HEK293T (cell line): ENCODE data around the gene RPLP2.

ENCODE experiments used
- CTCF ChIA-PET: fragments of 350-600 bp; formaldehyde crosslinking; extraction: SDS; loops from one replicate; lab custom pipeline; 2021; ENCODE audit warnings: antibody characterized with exemption, inconsistent platforms; lab: Yijun Ruan, JAX
- POLR2A ChIA-PET: fragments of 350-600 bp; formaldehyde crosslinking; extraction: SDS; loops from one replicate; lab custom pipeline; 2020; ENCODE audit warnings: antibody characterized with exemption, inconsistent platforms; lab: Yijun Ruan, JAX
- DNase-seq: peaks from one replicate; pipeline ENCODE4 v3.0.0; 2012; ENCODE audit warnings: mixed read lengths; ENCODE audit errors: extremely low spot score
- ARNT ChIP-seq: fragments of 450-650 bp; IDR thresholded peaks from 2 replicates; pipeline ENCODE4 v1.6.1; 2017; ENCODE audit warnings: mild to moderate bottlenecking
- BHLHE40 ChIP-seq: fragments of 450-650 bp; IDR thresholded peaks from 2 replicates; pipeline ENCODE4 v1.6.1; 2016; ENCODE audit warnings: mild to moderate bottlenecking, moderate library complexity, borderline replicate concordance
- CTBP1 ChIP-seq: fragments of 450-650 bp; IDR thresholded peaks from 2 replicates; pipeline ENCODE4 v1.6.1; 2016; ENCODE audit warnings: borderline replicate concordance
- ELF4 ChIP-seq: fragments of 450-650 bp; IDR thresholded peaks from 2 replicates; pipeline ENCODE4 v1.6.1; 2017; ENCODE audit warnings: antibody characterized with exemption
- FOXA1 ChIP-seq: fragments of 450-650 bp; IDR thresholded peaks from 2 replicates; pipeline ENCODE4 v1.6.1; 2016; ENCODE audit warnings: mild to moderate bottlenecking
- FOXK2 ChIP-seq: fragments of 450-650 bp; IDR thresholded peaks from 2 replicates; pipeline ENCODE4 v1.6.1; 2016; ENCODE audit warnings: mild to moderate bottlenecking
- FOXM1 ChIP-seq: fragments of 450-650 bp; IDR thresholded peaks from 2 replicates; pipeline ENCODE4 v1.6.1; 2017; ENCODE audit warnings: mild to moderate bottlenecking, borderline replicate concordance
- HDGF ChIP-seq: fragments of 450-650 bp; IDR thresholded peaks from 2 replicates; pipeline ENCODE4 v1.6.1; 2017; ENCODE audit warnings: antibody characterized with exemption, borderline replicate concordance
- L3MBTL2 ChIP-seq: fragments of 450-650 bp; conservative IDR thresholded peaks from 2 replicates; pipeline ENCODE4 v1.6.1; 2016; ENCODE audit warnings: mild to moderate bottlenecking
- LEF1 ChIP-seq: fragments of 450-650 bp; IDR thresholded peaks from 2 replicates; pipeline ENCODE4 v1.6.1; 2017; ENCODE audit warnings: mild to moderate bottlenecking, borderline replicate concordance
- NFRKB ChIP-seq: fragments of 450-650 bp; IDR thresholded peaks from 2 replicates; pipeline ENCODE4 v1.6.1; 2016; ENCODE audit warnings: mild to moderate bottlenecking, moderate library complexity
- SP1 ChIP-seq: fragments of 450-650 bp; IDR thresholded peaks from 2 replicates; pipeline ENCODE4 v1.6.1; 2017
- SUZ12 ChIP-seq: fragments of 450-650 bp; IDR thresholded peaks from 2 replicates; pipeline ENCODE4 v1.6.1; 2016; ENCODE audit warnings: mild to moderate bottlenecking
- TARDBP ChIP-seq: fragments of 450-650 bp; IDR thresholded peaks from 2 replicates; pipeline ENCODE4 v1.6.1; 2016
- ZNF384 ChIP-seq: fragments of 450-650 bp; IDR thresholded peaks from 2 replicates; pipeline ENCODE4 v1.6.1; 2016
- TF ChIP-seq, protein P1 (sequence below): fragments of 450-650 bp; IDR thresholded peaks from 2 replicates; pipeline ENCODE4 v1.6.1; 2016

The RPLP2 gene

DNA sequence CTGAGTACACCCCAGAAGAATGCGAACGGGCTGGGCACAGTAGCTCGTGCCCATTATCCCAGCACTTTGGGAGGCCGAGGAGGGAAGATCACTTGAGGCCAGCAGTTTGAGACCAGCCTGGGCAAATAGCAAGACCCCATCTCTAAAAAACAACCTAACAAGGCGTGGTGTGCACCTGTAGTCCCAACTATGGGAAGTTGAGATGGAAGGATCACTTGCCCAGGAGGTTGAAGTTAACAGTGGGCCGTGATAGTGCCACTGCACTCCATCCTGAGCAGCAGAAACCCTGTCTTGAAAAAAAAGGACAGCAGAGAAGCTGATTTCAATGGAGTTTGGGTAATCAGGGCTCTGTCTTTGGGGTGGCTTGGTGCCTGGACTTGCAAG is 3.3 kb downstream of the RPLP2 start:
- POLR2A ChIA-PET = interaction anchor here (1.0 kb wide), 2 partner anchors 18 to 30 kb away, joined by 3 read pairs; partner anchors contain the start of gene TSPAN4
- TF ChIP-seq SP1 = no peak
- no peak for TF ChIP-seq TARDBP
- no peak for TF ChIP-seq CTBP1
- TF ChIP-seq ZNF384 = no peak
- no peak for TF ChIP-seq HDGF
- TF ChIP-seq ARNT = no peak
- no peak for TF ChIP-seq SUZ12
- no peak for TF ChIP-seq FOXM1
- TF ChIP-seq, protein P1, sequence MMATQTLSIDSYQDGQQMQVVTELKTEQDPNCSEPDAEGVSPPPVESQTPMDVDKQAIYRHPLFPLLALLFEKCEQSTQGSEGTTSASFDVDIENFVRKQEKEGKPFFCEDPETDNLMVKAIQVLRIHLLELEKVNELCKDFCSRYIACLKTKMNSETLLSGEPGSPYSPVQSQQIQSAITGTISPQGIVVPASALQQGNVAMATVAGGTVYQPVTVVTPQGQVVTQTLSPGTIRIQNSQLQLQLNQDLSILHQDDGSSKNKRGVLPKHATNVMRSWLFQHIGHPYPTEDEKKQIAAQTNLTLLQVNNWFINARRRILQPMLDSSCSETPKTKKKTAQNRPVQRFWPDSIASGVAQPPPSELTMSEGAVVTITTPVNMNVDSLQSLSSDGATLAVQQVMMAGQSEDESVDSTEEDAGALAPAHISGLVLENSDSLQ = no peak
- no peak for TF ChIP-seq L3MBTL2
- TF ChIP-seq LEF1 = no peak
- TF ChIP-seq BHLHE40 = no peak
- no peak for TF ChIP-seq FOXA1
- TF ChIP-seq ELF4 = no peak
- TF ChIP-seq NFRKB = no peak
- no peak for TF ChIP-seq FOXK2
- CTCF ChIA-PET = no interaction called here
- DNase-seq = no peak

DNA sequence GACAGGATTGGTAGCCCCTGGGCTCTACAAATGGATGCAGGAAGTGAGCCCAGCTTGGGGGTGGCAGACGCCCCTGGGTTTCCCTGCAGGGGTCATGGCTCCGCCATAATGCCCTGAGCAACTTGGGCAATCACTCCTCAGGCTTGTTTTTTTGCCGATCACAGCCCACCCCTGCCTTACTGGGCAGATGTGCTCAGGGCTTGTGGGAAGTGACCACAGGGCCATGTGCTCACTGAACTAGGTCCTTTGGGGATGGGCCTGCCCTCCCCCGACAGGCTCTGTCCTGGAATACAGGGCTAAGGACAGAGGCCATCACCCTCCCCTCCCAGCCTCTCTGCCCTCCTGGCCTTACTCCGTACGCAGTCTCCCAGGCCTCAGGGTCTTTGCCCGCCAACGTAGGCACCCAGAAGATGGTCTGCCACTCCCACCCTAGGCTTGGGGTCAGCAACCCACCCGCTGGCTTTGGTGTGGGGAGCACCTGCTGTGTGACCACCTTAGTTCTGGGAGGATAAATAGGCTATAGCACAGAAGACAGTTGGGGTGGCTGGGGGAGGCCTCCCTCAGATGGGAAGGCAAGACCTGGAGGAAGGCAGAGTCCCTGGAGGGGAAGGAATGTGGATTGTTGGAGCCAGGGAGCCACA is 3.8 kb downstream of the RPLP2 start:
- ChIA-PET CTCF (no interaction called here), POLR2A (interaction anchor here (1.0 kb wide), 1 partner anchor 30 kb away, joined by 3 read pairs; the partner anchor contains the start of gene TSPAN4)
- no peak for DNase-seq
- TF ChIP-seq, protein P1 = no peak

DNA sequence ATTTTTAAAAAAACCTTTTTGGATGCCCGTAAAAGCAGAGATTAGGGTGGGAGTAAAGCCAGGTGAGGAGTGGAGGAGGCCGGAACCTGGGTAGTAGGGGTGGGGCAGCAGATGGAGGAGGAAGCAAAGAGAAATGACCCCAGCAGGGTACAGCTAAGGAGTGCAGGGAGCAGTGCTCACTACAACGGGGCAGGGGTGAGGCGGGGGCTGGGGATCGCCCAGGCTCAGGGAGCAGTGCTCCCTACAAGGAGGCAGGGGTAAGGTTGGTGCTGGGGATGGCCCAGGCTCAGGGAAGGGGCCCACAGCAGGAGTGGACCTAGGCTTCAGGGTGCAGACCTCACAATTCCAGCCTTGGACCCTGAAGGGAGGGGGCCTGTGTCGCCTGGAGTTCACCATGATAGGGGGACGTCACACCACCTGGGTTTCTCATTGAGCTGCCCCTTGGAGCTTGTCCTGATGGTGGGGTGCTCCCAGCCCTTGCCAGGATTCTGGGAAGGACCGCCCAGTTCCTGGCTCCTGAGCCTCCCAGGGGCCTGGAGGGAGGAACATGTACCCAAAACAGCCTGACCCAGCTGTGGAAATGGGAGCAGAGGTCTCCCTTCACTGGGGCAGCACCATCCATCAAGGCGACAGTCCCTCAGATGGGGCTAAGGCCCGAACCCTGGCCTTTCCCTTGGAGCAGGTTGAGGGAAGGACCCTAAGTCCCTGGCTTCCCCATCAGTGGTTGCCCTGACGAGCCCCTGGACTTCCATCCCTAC is 6.1 kb downstream of the RPLP2 start:
- ChIA-PET POLR2A (interaction anchor here (1.4 to 5.3 kb wide), 2 partner anchors 7 to 27 kb away, joined by 5 to 39 read pairs; partner anchors contain the start of genes POLR2L, RPLP2 and TSPAN4), CTCF (no interaction called here)
- DNase-seq = no peak
- TF ChIP-seq ZNF384 (no peak), SUZ12 (no peak), NFRKB (no peak), ELF4 (no peak), HDGF (no peak), SP1 (no peak), BHLHE40 (no peak), LEF1 (no peak), FOXM1 (no peak), FOXK2 (no peak), TARDBP (no peak), L3MBTL2 (no peak), ARNT (no peak), CTBP1 (no peak)
- TF ChIP-seq, protein P1 = no peak

DNA sequence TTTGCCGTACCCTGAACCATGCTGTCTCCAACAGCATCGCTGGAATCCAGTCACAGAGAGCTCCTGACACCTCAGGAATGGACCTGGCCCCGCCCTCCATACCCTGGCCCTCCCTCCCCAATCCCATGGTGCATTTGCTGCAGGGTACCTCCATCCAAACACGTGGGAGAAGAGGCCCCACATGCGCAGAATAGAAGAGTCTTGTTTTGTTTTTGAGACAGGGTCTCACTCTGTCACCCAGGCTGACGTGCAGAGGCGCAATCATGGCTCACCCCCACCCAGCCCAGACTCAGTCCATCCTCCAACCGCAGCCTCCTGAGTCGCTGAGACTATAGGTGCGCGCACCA is 6.6 kb downstream of the RPLP2 start:
- no peak for DNase-seq
- CTCF ChIA-PET = no interaction called here
- POLR2A ChIA-PET = interaction anchor here (1.4 to 5.3 kb wide), 2 partner anchors 7 to 27 kb away, joined by 5 to 39 read pairs; partner anchors contain the start of genes POLR2L, RPLP2 and TSPAN4
- TF ChIP-seq HDGF (no peak), NFRKB (no peak), BHLHE40 (no peak), SP1 (no peak), FOXM1 (no peak), ELF4 (no peak), FOXA1 (no peak), LEF1 (no peak), SUZ12 (no peak), CTBP1 (no peak)

DNA sequence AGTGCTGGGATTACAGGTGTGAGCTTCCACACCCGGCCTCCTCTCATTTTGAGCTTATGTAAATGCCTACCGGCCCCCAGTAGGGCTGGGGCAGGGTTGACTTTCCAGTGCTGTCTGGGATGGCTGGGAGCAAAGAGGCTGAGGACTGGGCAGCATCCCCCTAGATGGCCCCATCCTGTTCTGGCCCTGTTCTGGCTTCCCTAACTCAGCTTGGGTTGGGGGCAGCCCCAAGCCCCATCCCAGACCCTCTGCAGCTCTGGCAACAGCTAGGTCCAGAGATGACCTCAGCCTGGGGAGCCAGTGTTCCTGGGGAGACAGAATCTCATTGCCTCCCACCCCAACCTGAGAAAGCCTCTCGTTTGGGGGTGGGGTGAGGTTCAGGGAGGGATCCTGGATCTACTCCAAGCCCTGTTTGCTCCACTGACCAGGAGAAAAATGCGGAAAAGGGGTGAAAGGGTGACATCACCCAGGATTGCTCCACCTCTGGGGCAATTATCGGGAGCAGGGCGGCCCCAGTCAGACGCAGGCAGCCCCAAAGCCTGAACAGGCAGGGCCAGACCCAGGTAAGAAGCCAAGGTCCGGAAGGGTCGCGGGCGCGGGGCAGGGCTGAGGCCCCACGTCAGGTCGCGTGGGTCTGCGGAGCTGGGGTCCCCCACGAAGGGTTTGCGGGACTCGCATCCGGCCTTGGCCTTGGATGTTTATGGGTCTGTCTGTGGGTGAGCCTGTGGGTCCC is 8.8 kb downstream of the RPLP2 start, which contains the start of gene PNPLA2:
TSS of gene PNPLA2 (plus strand) at position 519 of the 733 bp plus-strand sequence. CDS start 805 bp downstream, outside the sequence.
- ChIA-PET CTCF (interaction anchor here (0.6 to 1.3 kb wide), 3 partner anchors 25 to 315 kb away, joined by 3 read pairs; partner anchors contain the start of gene TSPAN4), POLR2A (interaction anchor here (0.6 to 5.3 kb wide), 15 partner anchors 10 to 243 kb away, joined by 3 to 40 read pairs (median 4); partner anchors contain the start of genes CD151, CRACR2B, GATD1 and RPLP2)
- TF ChIP-seq CTBP1 (no peak), NFRKB (no peak), ELF4 (no peak), TARDBP (no peak), FOXA1 (no peak), LEF1 (no peak), ZNF384 (no peak), HDGF (no peak), SUZ12 (no peak), SP1 (no peak), FOXM1 (no peak), ARNT (no peak), L3MBTL2 (no peak), FOXK2 (no peak), BHLHE40 (no peak)
- TF ChIP-seq, protein P1 = no peak
- DNase-seq = no peak
